Trophoblast cell (in vitro differentiated cells and primary cell): ENCODE measurements around the gene PAH.

ENCODE experiments used
- DNase-seq, 2 donors: peaks; one replicate each; pipeline ENCODE4 v3.0.0-alpha.2; 2016
- H2AFZ ChIP-seq: 2 replicates; pipeline ENCODE4 v1.6.1; 2013; ENCODE audit warnings: low read length, moderate library complexity, mild to moderate bottlenecking; ENCODE audit not compliant: insufficient read depth, poor library complexity
- H2AK5ac ChIP-seq: 2 replicates; pipeline ENCODE4 v1.6.1; 2013; ENCODE audit warnings: mild to moderate bottlenecking, low read length
- H2BK120ac ChIP-seq: 2 replicates; pipeline ENCODE4 v1.6.1; 2013; ENCODE audit warnings: low read length, mild to moderate bottlenecking, moderate library complexity; ENCODE audit not compliant: insufficient read depth, poor library complexity
- H2BK12ac ChIP-seq: 2 replicates; pipeline ENCODE4 v1.6.1; 2013; ENCODE audit warnings: mild to moderate bottlenecking, low read length, moderate library complexity
- H2BK5ac ChIP-seq: 2 replicates; pipeline ENCODE4 v1.6.1; 2013; ENCODE audit warnings: low read length, low read depth, moderate library complexity, mild to moderate bottlenecking; ENCODE audit not compliant: poor library complexity
- H3K14ac ChIP-seq: 2 replicates; pipeline ENCODE4 v1.6.1; 2013; ENCODE audit warnings: mild to moderate bottlenecking, low read length
- H3K18ac ChIP-seq: 2 replicates; pipeline ENCODE4 v1.6.1; 2013; ENCODE audit warnings: mild to moderate bottlenecking, low read length
- H3K23ac ChIP-seq: 2 replicates; pipeline ENCODE4 v1.6.1; 2013; ENCODE audit warnings: low read length
- H3K27ac ChIP-seq: 2 replicates; pipeline ENCODE4 v1.5.1; 2013; ENCODE audit warnings: low read depth, mild to moderate bottlenecking, inconsistent platforms, low read length, moderate library complexity
- H3K27me3 ChIP-seq: 2 replicates; pipeline ENCODE4 v1.6.1; 2013; ENCODE audit warnings: inconsistent platforms, mild to moderate bottlenecking, low read length, moderate library complexity; ENCODE audit not compliant: insufficient read depth
- H3K36me3 ChIP-seq, 2 experiments: 1 replicate in 1 of 2; 2 replicates in 1 of 2; pipeline ENCODE4 v1.6.1; 2013; ENCODE audit warnings: low read length in 2 of 2, mild to moderate bottlenecking in 2 of 2, moderate library complexity in 1 of 2; ENCODE audit not compliant: insufficient read depth in 2 of 2, control insufficient read depth in 1 of 2
- H3K4ac ChIP-seq: 2 replicates; pipeline ENCODE4 v1.6.1; 2013; ENCODE audit warnings: low read depth, mild to moderate bottlenecking, low read length, moderate library complexity
- H3K4me1 ChIP-seq, 2 experiments: 1 replicate in 1 of 2; 2 replicates in 1 of 2; pipeline ENCODE4 v1.6.1; 2013; ENCODE audit warnings: low read length in 2 of 2, mild to moderate bottlenecking in 2 of 2, moderate library complexity in 1 of 2; ENCODE audit not compliant: insufficient read depth in 2 of 2, control insufficient read depth in 1 of 2
- H3K4me2 ChIP-seq: 2 replicates; pipeline ENCODE4 v1.6.1; 2013; ENCODE audit warnings: inconsistent platforms, mild to moderate bottlenecking, low read length, moderate library complexity
- H3K4me3 ChIP-seq: 2 replicates; pipeline ENCODE4 v1.5.1; 2013; ENCODE audit warnings: mild to moderate bottlenecking, low read depth, low read length, inconsistent platforms
- H3K79me1 ChIP-seq: one replicate; pipeline ENCODE4 v1.6.1; 2013; ENCODE audit warnings: low read length
- H3K79me2 ChIP-seq: 2 replicates; pipeline ENCODE4 v1.6.1; 2013; ENCODE audit warnings: low read length, mild to moderate bottlenecking; ENCODE audit not compliant: control insufficient read depth, insufficient read depth, poor library complexity
- H3K9ac ChIP-seq: 2 replicates; pipeline ENCODE4 v1.6.1; 2013; ENCODE audit warnings: mild to moderate bottlenecking, low read length
- H3K9me3 ChIP-seq: 2 replicates; pipeline ENCODE4 v1.6.1; 2013; ENCODE audit warnings: low read depth, mild to moderate bottlenecking, control low read depth, inconsistent platforms, low read length; ENCODE audit not compliant: insufficient read depth
- H4K12ac ChIP-seq: 2 replicates; pipeline ENCODE4 v1.6.1; 2013; ENCODE audit warnings: low read depth, mild to moderate bottlenecking, low read length, moderate library complexity
- H4K8ac ChIP-seq: 2 replicates; pipeline ENCODE4 v1.6.1; 2013; ENCODE audit warnings: low read depth, mild to moderate bottlenecking, low read length, moderate library complexity
- H4K91ac ChIP-seq: one replicate; pipeline ENCODE4 v1.6.1; 2013; ENCODE audit warnings: low read depth, mild to moderate bottlenecking, low read length, moderate library complexity
- WGBS: extraction: QIAGEN DNeasy Blood & Tissue Kit; methylation state at CpG from one replicate; pipeline ENCODE4 v1.1.7; 2013; ENCODE audit warnings: missing lambda C conversion rate; ENCODE audit not compliant: insufficient read length, insufficient coverage; ENCODE audit errors: extremely low coverage; 5-methylcytosine and 5-hydroxymethylcytosine counted together

The PAH gene

GRCh38 chr12:102811110-102811737 lies 105.8 kb downstream of the PAH start:
- H3K4me3 ChIP-seq, result no peak overlapping the region
- H4K12ac ChIP-seq, result no peak overlapping the region
- WGBS, result no CpG with 5 or more reads among the region's 6 CpGs
- H4K8ac ChIP-seq, result no peak overlapping the region
- no peak overlapping the region for H2BK120ac ChIP-seq
- H3K9me3 ChIP-seq, result no peaks in the 10 kb centered on the region
- H3K4me1 ChIP-seq, result no peaks in the 10 kb centered on the region
- H3K14ac ChIP-seq, result no peak overlapping the region
- no peaks in the 10 kb centered on the region for H3K79me2 ChIP-seq
- H2AFZ ChIP-seq, result no peak overlapping the region
- no peak overlapping the region for H2AK5ac ChIP-seq
- no peak overlapping the region for H2BK5ac ChIP-seq
- no peaks in the 10 kb centered on the region for H3K27me3 ChIP-seq
- no peaks in the 10 kb centered on the region for H3K79me1 ChIP-seq
- peak in 1 of 2 donors; percentile 49 for DNase-seq
- no peak overlapping the region for H4K91ac ChIP-seq
- H3K23ac ChIP-seq, result no peak overlapping the region
- H3K18ac ChIP-seq, result no peak overlapping the region
- no peak overlapping the region for H3K27ac ChIP-seq
- no peak overlapping the region for H3K4ac ChIP-seq
- H3K9ac ChIP-seq, result no peak overlapping the region
- H3K4me2 ChIP-seq, result no peak overlapping the region
- H2BK12ac ChIP-seq, result no peak overlapping the region
- H3K36me3 ChIP-seq, result no peaks in the 10 kb centered on the region

GRCh38 chr12:102808412-102808811 lies 108.6 kb downstream of the PAH start:
- no peak overlapping the region for H4K12ac ChIP-seq
- H2AFZ ChIP-seq, result no peak overlapping the region
- no peak overlapping the region for H2BK120ac ChIP-seq
- no peak overlapping the region for H2BK12ac ChIP-seq
- H4K8ac ChIP-seq, result no peak overlapping the region
- H2AK5ac ChIP-seq, result no peak overlapping the region
- H3K4me3 ChIP-seq, result no peak overlapping the region
- H3K18ac ChIP-seq, result no peak overlapping the region
- no peaks in the 10 kb centered on the region for H3K79me1 ChIP-seq
- H3K4me1 ChIP-seq, result no peaks in the 10 kb centered on the region
- DNase-seq, result no peak
- H3K27ac ChIP-seq, result no peak overlapping the region
- H4K91ac ChIP-seq, result no peak overlapping the region
- H3K79me2 ChIP-seq, result no peaks in the 10 kb centered on the region
- no peak overlapping the region for H3K9ac ChIP-seq
- no peak overlapping the region for H3K23ac ChIP-seq
- no peak overlapping the region for H3K4ac ChIP-seq
- no peaks in the 10 kb centered on the region for H3K36me3 ChIP-seq
- H3K14ac ChIP-seq, result no peak overlapping the region
- no CpG with 5 or more reads among the region's 3 CpGs for WGBS
- no peaks in the 10 kb centered on the region for H3K27me3 ChIP-seq
- H3K4me2 ChIP-seq, result no peak overlapping the region
- no peak overlapping the region for H2BK5ac ChIP-seq
- H3K9me3 ChIP-seq, result no peaks in the 10 kb centered on the region

GRCh38 chr12:102806592-102806991 lies 110.5 kb downstream of the PAH start:
- WGBS, result no CpG with 5 or more reads among the region's 2 CpGs

GRCh38 chr12:102806110-102806509 lies 110.9 kb downstream of the PAH start:
- no peaks in the 10 kb centered on the region for H3K79me1 ChIP-seq
- no peak overlapping the region for H3K4me3 ChIP-seq
- no peak overlapping the region for H2BK5ac ChIP-seq
- no peak overlapping the region for H3K18ac ChIP-seq
- H4K91ac ChIP-seq, result no peak overlapping the region
- no peak overlapping the region for H2BK120ac ChIP-seq
- H3K9ac ChIP-seq, result no peak overlapping the region
- no peak for DNase-seq
- no peak overlapping the region for H2AK5ac ChIP-seq
- H3K27ac ChIP-seq, result no peak overlapping the region
- no peak overlapping the region for H2BK12ac ChIP-seq
- WGBS, result no CpG with 5 or more reads among the region's 3 CpGs
- no peaks in the 10 kb centered on the region for H3K4me1 ChIP-seq
- H3K36me3 ChIP-seq, result no peaks in the 10 kb centered on the region
- H2AFZ ChIP-seq, result no peak overlapping the region
- no peaks in the 10 kb centered on the region for H3K9me3 ChIP-seq
- no peak overlapping the region for H3K4me2 ChIP-seq
- H3K79me2 ChIP-seq, result no peaks in the 10 kb centered on the region
- no peak overlapping the region for H3K23ac ChIP-seq
- no peak overlapping the region for H4K8ac ChIP-seq
- H3K14ac ChIP-seq, result no peak overlapping the region
- H3K4ac ChIP-seq, result no peak overlapping the region
- H4K12ac ChIP-seq, result no peak overlapping the region
- no peaks in the 10 kb centered on the region for H3K27me3 ChIP-seq

More at GRCh38 chr12:102806592-102806991, 110.5 kb downstream of the PAH start:
- Histone ChIP-seq H2BK5ac (no peak overlapping the region), H3K14ac (no peak overlapping the region), H3K4me3 (no peak overlapping the region), H4K91ac (no peak overlapping the region), H3K9ac (no peak overlapping the region), H3K27me3 (no peaks in the 10 kb centered on the region), H3K4me2 (no peak overlapping the region), H2BK12ac (no peak overlapping the region), H3K36me3 (no peaks in the 10 kb centered on the region), H4K12ac (no peak overlapping the region), H3K79me1 (no peaks in the 10 kb centered on the region), H2BK120ac (no peak overlapping the region), H4K8ac (no peak overlapping the region), H3K27ac (no peak overlapping the region), H3K18ac (no peak overlapping the region), H3K23ac (no peak overlapping the region), H3K4me1 (no peaks in the 10 kb centered on the region), H2AK5ac (no peak overlapping the region), H3K9me3 (no peaks in the 10 kb centered on the region), H3K4ac (no peak overlapping the region), H2AFZ (no peak overlapping the region), H3K79me2 (no peaks in the 10 kb centered on the region)
- no peak for DNase-seq
